ENCODE measurements around the gene GTF2F1.

The GTF2F1 gene

DNA sequence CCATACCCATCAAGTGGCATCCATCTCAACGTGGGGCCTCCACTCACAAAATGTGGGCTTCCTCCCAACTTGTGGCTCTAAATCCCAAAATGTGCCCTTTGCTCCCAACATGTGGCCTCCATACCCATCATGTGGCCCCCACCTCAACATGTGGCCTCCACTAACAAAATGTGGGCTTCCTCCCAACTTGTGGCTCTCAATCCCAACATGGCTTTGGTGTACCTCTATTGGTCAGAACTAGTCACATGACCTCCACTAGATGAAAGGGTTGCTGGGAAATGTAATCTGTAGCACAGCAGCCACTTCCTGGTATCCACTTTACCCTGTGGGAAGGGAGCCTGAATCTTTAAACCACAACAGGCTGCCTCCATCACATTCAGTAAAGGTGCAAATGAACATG, 49.5 kb downstream of the GTF2F1 start:
- no peak overlapping the region for H3K27ac ChIP-seq (ENCODE audit: low read depth, low read length, poor library complexity, severe bottlenecking)
- H3K27me3 ChIP-seq (ENCODE audit: insufficient read depth, low read length) = no peaks in the 10 kb centered on the region
- no peaks in the 10 kb centered on the region for H4K20me1 ChIP-seq (ENCODE audit: insufficient read depth, low read length)
- H3K4me2 ChIP-seq (ENCODE audit: low read length) = no peak overlapping the region
- peaks cover 6% of the 10 kb centered on the region; the same call in 1 of the 2 replicates for H3K9me3 ChIP-seq (ENCODE audit: low read length)
- no peak for TF ChIP-seq EZH2 (IDR thresholded peaks at IDR 0.05; ENCODE audit: borderline replicate concordance, low read length)
- TF ChIP-seq, protein P1, sequence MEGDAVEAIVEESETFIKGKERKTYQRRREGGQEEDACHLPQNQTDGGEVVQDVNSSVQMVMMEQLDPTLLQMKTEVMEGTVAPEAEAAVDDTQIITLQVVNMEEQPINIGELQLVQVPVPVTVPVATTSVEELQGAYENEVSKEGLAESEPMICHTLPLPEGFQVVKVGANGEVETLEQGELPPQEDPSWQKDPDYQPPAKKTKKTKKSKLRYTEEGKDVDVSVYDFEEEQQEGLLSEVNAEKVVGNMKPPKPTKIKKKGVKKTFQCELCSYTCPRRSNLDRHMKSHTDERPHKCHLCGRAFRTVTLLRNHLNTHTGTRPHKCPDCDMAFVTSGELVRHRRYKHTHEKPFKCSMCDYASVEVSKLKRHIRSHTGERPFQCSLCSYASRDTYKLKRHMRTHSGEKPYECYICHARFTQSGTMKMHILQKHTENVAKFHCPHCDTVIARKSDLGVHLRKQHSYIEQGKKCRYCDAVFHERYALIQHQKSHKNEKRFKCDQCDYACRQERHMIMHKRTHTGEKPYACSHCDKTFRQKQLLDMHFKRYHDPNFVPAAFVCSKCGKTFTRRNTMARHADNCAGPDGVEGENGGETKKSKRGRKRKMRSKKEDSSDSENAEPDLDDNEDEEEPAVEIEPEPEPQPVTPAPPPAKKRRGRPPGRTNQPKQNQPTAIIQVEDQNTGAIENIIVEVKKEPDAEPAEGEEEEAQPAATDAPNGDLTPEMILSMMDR (IDR thresholded peaks at IDR 0.05; ENCODE audit: low read length) = no peak
- H3F3A ChIP-seq (ENCODE audit: insufficient read depth, low read length) = no peaks in the 10 kb centered on the region
- no peak overlapping the region for H3K4me3 ChIP-seq (ENCODE audit: low read depth, low read length, poor library complexity, severe bottlenecking)
- H3K9me2 ChIP-seq (ENCODE audit: low read depth, low read length) = no peaks in the 10 kb centered on the region
- no peaks in the 10 kb centered on the region for H3K4me1 ChIP-seq (ENCODE audit: insufficient read depth, low read length, severe bottlenecking)
- no peak overlapping the region for H3K9ac ChIP-seq (ENCODE audit: low read length)
- no peaks in the 10 kb centered on the region for H3K79me2 ChIP-seq (ENCODE audit: insufficient read depth, low read length)
- no peak overlapping the region for H2AFZ ChIP-seq (ENCODE audit: low read length)
- H3K36me3 ChIP-seq (ENCODE audit: insufficient read depth, low read length) = no peaks in the 10 kb centered on the region; the same call in 1 of the 2 replicates

DNA sequence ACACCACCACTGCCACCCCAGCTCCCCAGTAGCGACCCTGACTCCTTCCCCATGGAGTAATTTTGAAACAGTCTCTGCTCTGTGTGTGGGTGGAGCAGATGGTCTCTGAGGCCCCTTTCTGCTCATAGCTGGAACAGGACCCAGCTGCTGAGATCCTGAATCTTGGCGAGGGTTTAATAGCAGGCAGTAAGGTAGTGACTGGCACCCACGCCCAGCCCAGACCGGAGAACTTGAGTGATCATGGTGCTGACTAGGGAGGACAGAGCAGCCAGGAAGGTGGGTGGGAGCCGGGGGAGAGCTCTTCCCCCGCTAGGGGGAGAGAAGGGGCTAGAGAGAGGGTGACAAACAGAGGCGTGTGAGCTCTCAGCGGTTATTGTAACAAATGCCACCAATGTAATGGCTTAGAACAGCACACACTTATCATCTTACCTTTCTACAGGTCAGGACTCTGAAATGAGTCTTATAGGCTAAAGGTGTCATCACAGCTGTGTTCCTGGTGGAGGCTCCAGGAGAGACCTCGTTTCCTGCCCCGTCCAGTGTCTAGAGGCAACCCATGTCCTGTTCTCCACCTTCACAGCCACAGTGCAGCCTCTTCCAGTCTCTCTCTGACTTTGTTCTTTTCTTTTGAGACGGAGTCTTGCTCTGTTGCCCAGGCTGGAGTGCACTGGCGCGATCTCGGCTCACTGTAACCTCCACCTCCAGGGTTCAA, 52.3 kb downstream of the GTF2F1 start:
- Histone ChIP-seq H2AFZ (ENCODE audit: low read length) (no peak overlapping the region), H3K79me2 (ENCODE audit: insufficient read depth, low read length) (no peaks in the 10 kb centered on the region), H3F3A (ENCODE audit: insufficient read depth, low read length) (no peaks in the 10 kb centered on the region), H3K36me3 (ENCODE audit: insufficient read depth, low read length) (no peaks in the 10 kb centered on the region; the same call in 1 of the 2 replicates), H3K4me2 (ENCODE audit: low read length) (no peak overlapping the region), H4K20me1 (ENCODE audit: insufficient read depth, low read length) (no peaks in the 10 kb centered on the region), H3K9me2 (ENCODE audit: low read depth, low read length) (no peaks in the 10 kb centered on the region), H3K9ac (ENCODE audit: low read length) (no peak overlapping the region), H3K9me3 (ENCODE audit: low read length) (peaks cover 6% of the 10 kb centered on the region; the same call in 1 of the 2 replicates), H3K4me3 (ENCODE audit: low read depth, low read length, poor library complexity, severe bottlenecking) (no peak overlapping the region), H3K27ac (ENCODE audit: low read depth, low read length, poor library complexity, severe bottlenecking) (no peak overlapping the region), H3K27me3 (ENCODE audit: insufficient read depth, low read length) (no peaks in the 10 kb centered on the region), H3K4me1 (ENCODE audit: insufficient read depth, low read length, severe bottlenecking) (no peaks in the 10 kb centered on the region)
- TF ChIP-seq EZH2 (IDR thresholded peaks at IDR 0.05; ENCODE audit: borderline replicate concordance, low read length) = no peak
- TF ChIP-seq, protein P1 (IDR thresholded peaks at IDR 0.05; ENCODE audit: low read length) = peak; percentile 41

DNA sequence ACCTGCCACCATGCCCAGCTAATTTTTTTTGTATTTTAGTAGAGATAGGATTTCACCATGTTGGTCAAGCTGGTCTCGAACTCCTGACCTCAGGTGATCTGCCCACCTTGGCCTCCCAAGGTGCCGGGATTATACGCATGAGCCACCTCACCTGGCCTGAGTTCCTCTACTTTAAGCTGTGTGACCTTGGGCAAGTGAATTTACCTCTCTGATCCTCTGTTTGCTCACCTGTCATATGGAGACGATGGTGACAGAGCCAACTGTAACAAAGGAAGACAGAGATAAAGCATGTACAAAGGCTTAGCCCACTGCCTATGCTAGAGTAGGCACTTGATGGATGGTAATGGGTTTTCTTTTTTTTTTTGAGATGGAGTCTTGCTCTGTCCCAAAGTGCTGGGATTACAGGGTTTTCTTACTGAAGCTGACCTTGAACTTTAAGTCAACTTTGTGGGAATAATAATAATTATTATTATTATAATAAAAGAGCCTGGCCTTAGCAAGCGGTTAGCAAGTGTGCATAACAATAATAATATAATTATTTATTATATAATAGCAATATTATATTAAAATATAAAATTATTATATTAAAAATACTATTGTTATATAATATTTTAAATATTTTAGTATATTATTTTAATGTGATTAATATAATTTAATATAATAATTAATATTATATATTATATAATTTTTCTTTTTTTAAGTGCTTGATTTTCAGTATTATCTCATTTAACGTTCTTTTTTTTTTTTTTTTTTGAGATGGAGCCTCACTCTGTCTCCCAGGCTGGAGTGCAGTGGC, 58.3 kb downstream of the GTF2F1 start:
- Histone ChIP-seq H3K4me2 (ENCODE audit: low read length) (no peak overlapping the region), H3K27me3 (ENCODE audit: insufficient read depth, low read length) (0 out of 2 replicates have a peak, but pooled peaks cover 4% of the 10 kb centered on the region), H3F3A (ENCODE audit: insufficient read depth, low read length) (no peaks in the 10 kb centered on the region), H2AFZ (ENCODE audit: low read length) (no peak overlapping the region), H3K4me3 (ENCODE audit: low read depth, low read length, poor library complexity, severe bottlenecking) (no peak overlapping the region), H4K20me1 (ENCODE audit: insufficient read depth, low read length) (no peaks in the 10 kb centered on the region), H3K9me3 (ENCODE audit: low read length) (no peaks in the 10 kb centered on the region), H3K79me2 (ENCODE audit: insufficient read depth, low read length) (no peaks in the 10 kb centered on the region), H3K4me1 (ENCODE audit: insufficient read depth, low read length, severe bottlenecking) (no peaks in the 10 kb centered on the region), H3K9ac (ENCODE audit: low read length) (no peak overlapping the region), H3K9me2 (ENCODE audit: low read depth, low read length) (no peaks in the 10 kb centered on the region), H3K36me3 (ENCODE audit: insufficient read depth, low read length) (no peaks in the 10 kb centered on the region), H3K27ac (ENCODE audit: low read depth, low read length, poor library complexity, severe bottlenecking) (no peak overlapping the region)
- TF ChIP-seq, protein P1 (IDR thresholded peaks at IDR 0.05; ENCODE audit: low read length) = no peak
- TF ChIP-seq EZH2 (IDR thresholded peaks at IDR 0.05; ENCODE audit: borderline replicate concordance, low read length) = no peak

Data from OCI-LY1 (cell line).